ENCODE measurements around the gene ATF6B. TPM values are rescaled to one million over a fixed set of nuclear protein-coding genes. Genes with fewer than 3 reads are reported as not detected.
A peak's percentile ranks its signal among the peaks of the same experiment; 100 is the strongest.

ATF6B gene
- total and polyA plus RNA-seq, 2 of the 13 experiments (the other 11 are each of a cell fraction or from before 2014, with no cell fraction given): 18.1 to 44.0 TPM

GRCh38 chr6:32087574-32088486, 40.2 kb downstream of the ATF6B start (continued):
- no peak for TF ChIP-seq CBX2 (IDR thresholded peaks at IDR 0.05; ENCODE audit: low read depth, low read length)
- TF ChIP-seq CBX2 (CRISPR knock-in tag; IDR thresholded peaks at IDR 0.05; ENCODE audit: low read depth): no peak
- TF ChIP-seq TFAP4 (IDR thresholded peaks at IDR 0.05; ENCODE audit: borderline replicate concordance, low read depth): no peak
- TF ChIP-seq, protein P1, sequence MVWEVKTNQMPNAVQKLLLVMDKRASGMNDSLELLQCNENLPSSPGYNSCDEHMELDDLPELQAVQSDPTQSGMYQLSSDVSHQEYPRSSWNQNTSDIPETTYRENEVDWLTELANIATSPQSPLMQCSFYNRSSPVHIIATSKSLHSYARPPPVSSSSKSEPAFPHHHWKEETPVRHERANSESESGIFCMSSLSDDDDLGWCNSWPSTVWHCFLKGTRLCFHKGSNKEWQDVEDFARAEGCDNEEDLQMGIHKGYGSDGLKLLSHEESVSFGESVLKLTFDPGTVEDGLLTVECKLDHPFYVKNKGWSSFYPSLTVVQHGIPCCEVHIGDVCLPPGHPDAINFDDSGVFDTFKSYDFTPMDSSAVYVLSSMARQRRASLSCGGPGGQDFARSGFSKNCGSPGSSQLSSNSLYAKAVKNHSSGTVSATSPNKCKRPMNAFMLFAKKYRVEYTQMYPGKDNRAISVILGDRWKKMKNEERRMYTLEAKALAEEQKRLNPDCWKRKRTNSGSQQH (CRISPR knock-in tag; IDR thresholded peaks at IDR 0.05; ENCODE audit: low read depth): no peak
- peak; percentile 84 for TF ChIP-seq IRF2 (CRISPR knock-in tag; IDR thresholded peaks at IDR 0.05)
- no peak for TF ChIP-seq ZNF619 (CRISPR knock-in tag; IDR thresholded peaks at IDR 0.05)
- no peak for TF ChIP-seq ZNF761 (CRISPR knock-in tag; conservative IDR thresholded peaks at IDR 0.05)
- TF ChIP-seq GATA4 (IDR thresholded peaks at IDR 0.05; ENCODE audit: borderline replicate concordance, low read depth): no peak
- no peak for TF ChIP-seq ZNF136 (CRISPR knock-in tag; IDR thresholded peaks at IDR 0.05; ENCODE audit: low read depth)
- TF ChIP-seq, protein P2, sequence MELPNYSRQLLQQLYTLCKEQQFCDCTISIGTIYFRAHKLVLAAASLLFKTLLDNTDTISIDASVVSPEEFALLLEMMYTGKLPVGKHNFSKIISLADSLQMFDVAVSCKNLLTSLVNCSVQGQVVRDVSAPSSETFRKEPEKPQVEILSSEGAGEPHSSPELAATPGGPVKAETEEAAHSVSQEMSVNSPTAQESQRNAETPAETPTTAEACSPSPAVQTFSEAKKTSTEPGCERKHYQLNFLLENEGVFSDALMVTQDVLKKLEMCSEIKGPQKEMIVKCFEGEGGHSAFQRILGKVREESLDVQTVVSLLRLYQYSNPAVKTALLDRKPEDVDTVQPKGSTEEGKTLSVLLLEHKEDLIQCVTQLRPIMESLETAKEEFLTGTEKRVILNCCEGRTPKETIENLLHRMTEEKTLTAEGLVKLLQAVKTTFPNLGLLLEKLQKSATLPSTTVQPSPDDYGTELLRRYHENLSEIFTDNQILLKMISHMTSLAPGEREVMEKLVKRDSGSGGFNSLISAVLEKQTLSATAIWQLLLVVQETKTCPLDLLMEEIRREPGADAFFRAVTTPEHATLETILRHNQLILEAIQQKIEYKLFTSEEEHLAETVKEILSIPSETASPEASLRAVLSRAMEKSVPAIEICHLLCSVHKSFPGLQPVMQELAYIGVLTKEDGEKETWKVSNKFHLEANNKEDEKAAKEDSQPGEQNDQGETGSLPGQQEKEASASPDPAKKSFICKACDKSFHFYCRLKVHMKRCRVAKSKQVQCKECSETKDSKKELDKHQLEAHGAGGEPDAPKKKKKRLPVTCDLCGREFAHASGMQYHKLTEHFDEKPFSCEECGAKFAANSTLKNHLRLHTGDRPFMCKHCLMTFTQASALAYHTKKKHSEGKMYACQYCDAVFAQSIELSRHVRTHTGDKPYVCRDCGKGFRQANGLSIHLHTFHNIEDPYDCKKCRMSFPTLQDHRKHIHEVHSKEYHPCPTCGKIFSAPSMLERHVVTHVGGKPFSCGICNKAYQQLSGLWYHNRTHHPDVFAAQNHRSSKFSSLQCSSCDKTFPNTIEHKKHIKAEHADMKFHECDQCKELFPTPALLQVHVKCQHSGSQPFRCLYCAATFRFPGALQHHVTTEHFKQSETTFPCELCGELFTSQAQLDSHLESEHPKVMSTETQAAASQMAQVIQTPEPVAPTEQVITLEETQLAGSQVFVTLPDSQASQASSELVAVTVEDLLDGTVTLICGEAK (IDR thresholded peaks at IDR 0.05): no peak
- TF ChIP-seq, protein P2 (CRISPR knock-in tag; IDR thresholded peaks at IDR 0.05): no peak
- TF ChIP-seq U2AF1 (optimal IDR thresholded peaks at IDR 0.05; ENCODE audit: low read depth, low read length): no peak
- peak; percentile 80 for TF ChIP-seq SPEN (CRISPR knock-in tag; IDR thresholded peaks at IDR 0.05; ENCODE audit: low read depth)
- TF ChIP-seq MAFG (CRISPR knock-in tag; IDR thresholded peaks at IDR 0.05): no peak
- TF ChIP-seq, protein P3, sequence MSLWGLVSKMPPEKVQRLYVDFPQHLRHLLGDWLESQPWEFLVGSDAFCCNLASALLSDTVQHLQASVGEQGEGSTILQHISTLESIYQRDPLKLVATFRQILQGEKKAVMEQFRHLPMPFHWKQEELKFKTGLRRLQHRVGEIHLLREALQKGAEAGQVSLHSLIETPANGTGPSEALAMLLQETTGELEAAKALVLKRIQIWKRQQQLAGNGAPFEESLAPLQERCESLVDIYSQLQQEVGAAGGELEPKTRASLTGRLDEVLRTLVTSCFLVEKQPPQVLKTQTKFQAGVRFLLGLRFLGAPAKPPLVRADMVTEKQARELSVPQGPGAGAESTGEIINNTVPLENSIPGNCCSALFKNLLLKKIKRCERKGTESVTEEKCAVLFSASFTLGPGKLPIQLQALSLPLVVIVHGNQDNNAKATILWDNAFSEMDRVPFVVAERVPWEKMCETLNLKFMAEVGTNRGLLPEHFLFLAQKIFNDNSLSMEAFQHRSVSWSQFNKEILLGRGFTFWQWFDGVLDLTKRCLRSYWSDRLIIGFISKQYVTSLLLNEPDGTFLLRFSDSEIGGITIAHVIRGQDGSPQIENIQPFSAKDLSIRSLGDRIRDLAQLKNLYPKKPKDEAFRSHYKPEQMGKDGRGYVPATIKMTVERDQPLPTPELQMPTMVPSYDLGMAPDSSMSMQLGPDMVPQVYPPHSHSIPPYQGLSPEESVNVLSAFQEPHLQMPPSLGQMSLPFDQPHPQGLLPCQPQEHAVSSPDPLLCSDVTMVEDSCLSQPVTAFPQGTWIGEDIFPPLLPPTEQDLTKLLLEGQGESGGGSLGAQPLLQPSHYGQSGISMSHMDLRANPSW (CRISPR knock-in tag; IDR thresholded peaks at IDR 0.05; ENCODE audit: borderline replicate concordance): no peak

All from HepG2 (cell line).